Epidermal melanocyte (primary cell): Measurements from ENCODE around the gene CLDN22.

ENCODE experiments used
- DNase-seq: peaks from one replicate; pipeline ENCODE4 v3.0.0; 2011; ENCODE audit warnings: low spot score; ENCODE audit not compliant: insufficient read length

CLDN22 gene

DNA sequence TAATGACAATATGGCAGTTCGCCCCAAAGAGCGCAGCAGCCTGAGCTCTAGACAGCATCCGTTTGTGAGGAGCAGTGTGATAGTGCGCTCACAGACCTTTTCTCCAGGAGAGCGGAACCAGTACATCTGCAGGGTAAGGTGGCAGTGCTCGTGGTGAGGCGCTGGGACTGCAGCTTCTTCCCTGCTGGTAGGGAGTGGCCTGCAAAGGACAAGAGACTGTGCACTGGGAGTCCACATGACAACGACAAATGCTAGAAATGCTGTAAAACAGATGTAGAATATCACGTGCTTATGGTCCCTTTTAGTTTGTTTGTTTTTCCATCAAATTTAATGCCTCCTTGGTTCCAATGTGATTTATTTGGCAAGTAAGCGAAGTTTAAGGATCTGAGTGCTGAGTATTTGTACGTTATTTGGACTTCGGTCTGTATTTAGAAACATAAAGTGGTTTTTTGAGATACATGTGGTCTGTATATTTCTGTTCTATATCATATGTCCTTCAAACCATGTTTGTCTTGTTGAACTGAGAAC is 35.8 kb downstream of the CLDN22 start:
- DNase-seq = no peak

DNA sequence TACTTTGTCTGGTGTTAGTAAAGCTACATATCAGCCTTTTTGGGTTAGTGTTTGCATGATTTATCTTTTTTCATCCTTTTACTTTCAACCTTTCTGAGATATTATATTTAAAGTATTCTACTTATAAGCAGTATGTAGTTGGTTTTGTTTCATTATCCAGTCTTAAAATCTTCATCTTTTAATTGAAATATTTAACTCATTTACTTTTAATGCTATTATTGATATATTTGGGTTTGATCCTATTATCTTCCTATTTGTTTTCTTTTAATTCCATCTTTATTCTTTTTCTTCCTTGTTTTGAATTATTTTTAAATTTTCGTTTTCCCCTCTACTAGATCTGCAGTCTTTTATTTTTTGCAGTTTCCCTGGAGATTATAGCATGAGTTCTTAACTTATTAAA is 44.0 kb downstream of the CLDN22 start:
- no peak for DNase-seq

DNA sequence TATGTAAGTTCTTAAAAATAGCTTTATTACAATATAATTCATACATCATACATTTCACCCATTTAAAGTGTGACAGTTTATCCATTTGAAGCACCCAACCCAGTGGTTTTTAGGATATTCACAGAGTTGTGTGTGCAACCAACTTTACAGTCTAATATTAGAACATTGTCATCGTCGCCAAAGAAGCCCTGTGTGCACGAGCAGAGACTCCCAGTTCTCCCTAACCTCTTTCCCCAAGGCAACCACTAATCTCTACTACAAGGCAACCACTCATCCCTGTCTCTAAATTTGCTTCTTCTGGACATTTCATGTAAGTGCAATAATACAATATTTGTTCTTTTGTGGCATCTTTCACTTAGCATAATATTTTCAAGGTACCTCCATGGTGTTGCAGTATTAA is 47.7 kb downstream of the CLDN22 start:
- DNase-seq = no peak

DNA sequence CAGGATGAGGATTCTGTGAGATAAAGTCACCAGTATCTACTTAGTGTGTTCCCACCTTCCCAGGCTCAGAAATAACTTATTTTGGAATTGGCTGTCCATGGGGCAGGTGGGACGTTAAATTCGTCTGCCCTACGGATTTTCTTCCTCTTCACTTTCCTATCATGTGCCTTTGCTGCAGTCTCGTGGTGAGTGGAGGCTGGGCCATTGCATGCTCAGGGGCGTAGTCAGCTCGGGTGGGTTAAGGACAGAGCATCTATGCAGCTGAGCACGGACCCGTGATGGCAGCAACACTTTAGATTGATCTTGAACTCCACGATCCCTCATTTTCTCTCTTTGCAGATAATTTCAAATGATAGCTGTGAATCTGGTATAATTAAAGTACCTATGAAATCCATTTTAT is 51.5 kb downstream of the CLDN22 start:
- DNase-seq = no peak
